ENCODE data around the gene LZTR1.

Gene LZTR1

GRCh38 chr22:21015466-21016006 is 33.4 kb downstream of the LZTR1 start:
- no peak for DNase-seq (ENCODE audit: low spot score)

GRCh38 chr22:21016644-21017420 is 34.7 kb downstream of the LZTR1 start:
- no peak for DNase-seq (ENCODE audit: low spot score)

GRCh38 chr22:21018314-21018713 is 36.2 kb downstream of the LZTR1 start:
- no peak for DNase-seq (ENCODE audit: low spot score)

- DNase-seq (ENCODE audit: low spot score) = peak; percentile 53
These were observed 38.8 kb downstream of the LZTR1 start for GRCh38 chr22:21020802-21021429.

GRCh38 chr22:21022507-21022906 is 40.4 kb downstream of the LZTR1 start:
- no peak for DNase-seq (ENCODE audit: low spot score)

- DNase-seq (ENCODE audit: low spot score) = no peak
These were observed 41.0 kb downstream of the LZTR1 start for GRCh38 chr22:21022955-21023614.

GRCh38 chr22:21025266-21025665 is 43.2 kb downstream of the LZTR1 start:
- no peak for DNase-seq (ENCODE audit: low spot score)

- DNase-seq (ENCODE audit: low spot score) = no peak
These were observed 44.0 kb downstream of the LZTR1 start for GRCh38 chr22:21025763-21026755.

- DNase-seq (ENCODE audit: low spot score) = no peak
These were observed 44.9 kb downstream of the LZTR1 start for GRCh38 chr22:21026783-21027692.

- peak; percentile 62 for DNase-seq (ENCODE audit: low spot score)
These were observed 46.5 kb downstream of the LZTR1 start for GRCh38 chr22:21028277-21029251.

- no peak for DNase-seq (ENCODE audit: low spot score)
These were observed 47.5 kb downstream of the LZTR1 start for GRCh38 chr22:21029486-21030025.

GRCh38 chr22:21030032-21030431 is 47.9 kb downstream of the LZTR1 start:
- DNase-seq (ENCODE audit: low spot score) = no peak

- DNase-seq (ENCODE audit: low spot score) = no peak
These were observed 48.8 kb downstream of the LZTR1 start for GRCh38 chr22:21030621-21031544.

- no peak for DNase-seq (ENCODE audit: low spot score)
These were observed 49.5 kb downstream of the LZTR1 start for GRCh38 chr22:21031545-21032036.

- no peak for DNase-seq (ENCODE audit: low spot score)
These were observed 50.2 kb downstream of the LZTR1 start, which contains the start of gene SLC7A4 for GRCh38 chr22:21032037-21032867. Gene SLC7A4 (minus strand): TSS chr22:21032561. CDS start chr22:21031812, 749 bp downstream.

Measured in SK-N-DZ (cell line).